Measurements from ENCODE around the gene ELF4.

Gene ELF4

GRCh38 chrX:130086447-130087206, 23.7 kb downstream of the ELF4 start:
- peak overlapping the region; percentile 97 for H3K27ac ChIP-seq (ENCODE audit: low read depth, low read length)
- H3K9me3 ChIP-seq (ENCODE audit: control insufficient read depth, insufficient read depth, low read length), result no peaks in the 10 kb centered on the region
- H3K27me3 ChIP-seq (ENCODE audit: control insufficient read depth, low read length), result no peaks in the 10 kb centered on the region
- peaks cover 19% of the 10 kb centered on the region for H3F3A ChIP-seq (ENCODE audit: control insufficient read depth, insufficient read depth)
- peaks cover 91% of the 10 kb centered on the region for H3K4me1 ChIP-seq (ENCODE audit: control insufficient read depth, low read length)
- no peaks in the 10 kb centered on the region for H3K9me2 ChIP-seq (replicated peaks; ENCODE audit: control insufficient read depth, low read length)
- H4K20me1 ChIP-seq (ENCODE audit: control insufficient read depth, insufficient read depth, low read depth, low read length), result no peaks in the 10 kb centered on the region
- no peak for TF ChIP-seq EZH2phosphoT487 (IDR thresholded peaks at IDR 0.05; ENCODE audit: borderline replicate concordance, low read length)
- H3K4me2 ChIP-seq (ENCODE audit: low read length), result peak overlapping the region; percentile 97
- peak overlapping the region; percentile 74 for H3K4me3 ChIP-seq (ENCODE audit: low read length)
- H3K36me3 ChIP-seq (ENCODE audit: control insufficient read depth, low read length), result peaks cover 8% of the 10 kb centered on the region
- H3K79me2 ChIP-seq (ENCODE audit: control insufficient read depth, low read length), result peaks cover 72% of the 10 kb centered on the region

GRCh38 chrX:130085551-130086446, 24.5 kb downstream of the ELF4 start:
- H3K79me2 ChIP-seq (ENCODE audit: control insufficient read depth, low read length), result peaks cover 66% of the 10 kb centered on the region
- peaks cover 87% of the 10 kb centered on the region for H3K4me1 ChIP-seq (ENCODE audit: control insufficient read depth, low read length)
- no peaks in the 10 kb centered on the region for H3K9me2 ChIP-seq (replicated peaks; ENCODE audit: control insufficient read depth, low read length)
- peak overlapping the region; percentile 97 for H3K4me2 ChIP-seq (ENCODE audit: low read length)
- peak overlapping the region; percentile 97 for H3K27ac ChIP-seq (ENCODE audit: low read depth, low read length)
- H3K36me3 ChIP-seq (ENCODE audit: control insufficient read depth, low read length), result peaks cover 11% of the 10 kb centered on the region
- TF ChIP-seq EZH2phosphoT487 (IDR thresholded peaks at IDR 0.05; ENCODE audit: borderline replicate concordance, low read length), result no peak
- no peak for TF ChIP-seq CTCF (IDR thresholded peaks at IDR 0.05; ENCODE audit: low read depth, low read length, poor library complexity, severe bottlenecking)
- H3F3A ChIP-seq (ENCODE audit: control insufficient read depth, insufficient read depth), result peaks cover 19% of the 10 kb centered on the region
- no peaks in the 10 kb centered on the region for H4K20me1 ChIP-seq (ENCODE audit: control insufficient read depth, insufficient read depth, low read depth, low read length)
- no peaks in the 10 kb centered on the region for H3K27me3 ChIP-seq (ENCODE audit: control insufficient read depth, low read length)
- peak overlapping the region; percentile 74 for H3K4me3 ChIP-seq (ENCODE audit: low read length)
- no peaks in the 10 kb centered on the region for H3K9me3 ChIP-seq (ENCODE audit: control insufficient read depth, insufficient read depth, low read length)

GRCh38 chrX:130084631-130085237, 25.6 kb downstream of the ELF4 start:
- Histone ChIP-seq H3K9me3 (ENCODE audit: control insufficient read depth, insufficient read depth, low read length) (no peaks in the 10 kb centered on the region), H3K4me1 (ENCODE audit: control insufficient read depth, low read length) (peaks cover 80% of the 10 kb centered on the region), H3K79me2 (ENCODE audit: control insufficient read depth, low read length) (peaks cover 60% of the 10 kb centered on the region), H3K36me3 (ENCODE audit: control insufficient read depth, low read length) (peaks cover 15% of the 10 kb centered on the region), H3K9me2 (replicated peaks; ENCODE audit: control insufficient read depth, low read length) (no peaks in the 10 kb centered on the region), H3K27me3 (ENCODE audit: control insufficient read depth, low read length) (no peaks in the 10 kb centered on the region), H3F3A (ENCODE audit: control insufficient read depth, insufficient read depth) (peaks cover 19% of the 10 kb centered on the region), H4K20me1 (ENCODE audit: control insufficient read depth, insufficient read depth, low read depth, low read length) (no peaks in the 10 kb centered on the region), H3K4me2 (ENCODE audit: low read length) (peak overlapping the region; percentile 97), H3K27ac (ENCODE audit: low read depth, low read length) (peak overlapping the region; percentile 97), H3K4me3 (ENCODE audit: low read length) (peak overlapping the region; percentile 74)
- TF ChIP-seq CTCF (IDR thresholded peaks at IDR 0.05; ENCODE audit: low read depth, low read length, poor library complexity, severe bottlenecking) (no peak), EZH2phosphoT487 (IDR thresholded peaks at IDR 0.05; ENCODE audit: borderline replicate concordance, low read length) (no peak)

All from DOHH2 (cell line).